ENCODE measurements around the gene NDUFS5.

DNA sequence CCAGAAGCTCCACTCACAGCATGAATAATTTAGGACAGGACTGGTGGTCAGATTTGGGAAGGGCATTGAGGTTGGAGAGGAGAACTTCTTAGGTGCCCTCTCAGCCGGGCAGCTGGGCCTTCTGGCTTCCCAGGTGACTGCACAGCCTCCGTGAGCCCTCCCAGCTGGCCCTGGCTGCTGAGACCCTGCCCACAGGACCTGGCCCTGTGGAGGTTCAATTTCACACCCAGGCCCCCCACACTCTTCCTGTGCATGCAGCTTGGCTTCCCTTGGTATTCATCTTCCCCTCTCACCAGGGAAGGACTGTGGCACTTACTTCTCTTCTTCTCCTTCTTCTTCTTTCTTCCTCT, 50.6 kb downstream of the NDUFS5 start:
- TF ChIP-seq, protein P1, sequence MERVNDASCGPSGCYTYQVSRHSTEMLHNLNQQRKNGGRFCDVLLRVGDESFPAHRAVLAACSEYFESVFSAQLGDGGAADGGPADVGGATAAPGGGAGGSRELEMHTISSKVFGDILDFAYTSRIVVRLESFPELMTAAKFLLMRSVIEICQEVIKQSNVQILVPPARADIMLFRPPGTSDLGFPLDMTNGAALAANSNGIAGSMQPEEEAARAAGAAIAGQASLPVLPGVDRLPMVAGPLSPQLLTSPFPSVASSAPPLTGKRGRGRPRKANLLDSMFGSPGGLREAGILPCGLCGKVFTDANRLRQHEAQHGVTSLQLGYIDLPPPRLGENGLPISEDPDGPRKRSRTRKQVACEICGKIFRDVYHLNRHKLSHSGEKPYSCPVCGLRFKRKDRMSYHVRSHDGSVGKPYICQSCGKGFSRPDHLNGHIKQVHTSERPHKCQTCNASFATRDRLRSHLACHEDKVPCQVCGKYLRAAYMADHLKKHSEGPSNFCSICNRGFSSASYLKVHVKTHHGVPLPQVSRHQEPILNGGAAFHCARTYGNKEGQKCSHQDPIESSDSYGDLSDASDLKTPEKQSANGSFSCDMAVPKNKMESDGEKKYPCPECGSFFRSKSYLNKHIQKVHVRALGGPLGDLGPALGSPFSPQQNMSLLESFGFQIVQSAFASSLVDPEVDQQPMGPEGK (tag by site-specific recombination; IDR thresholded peaks at IDR 0.05), result no peak
- no peak for TF ChIP-seq ZNF660 (tag by site-specific recombination; IDR thresholded peaks at IDR 0.05)
- TF ChIP-seq, protein P2, sequence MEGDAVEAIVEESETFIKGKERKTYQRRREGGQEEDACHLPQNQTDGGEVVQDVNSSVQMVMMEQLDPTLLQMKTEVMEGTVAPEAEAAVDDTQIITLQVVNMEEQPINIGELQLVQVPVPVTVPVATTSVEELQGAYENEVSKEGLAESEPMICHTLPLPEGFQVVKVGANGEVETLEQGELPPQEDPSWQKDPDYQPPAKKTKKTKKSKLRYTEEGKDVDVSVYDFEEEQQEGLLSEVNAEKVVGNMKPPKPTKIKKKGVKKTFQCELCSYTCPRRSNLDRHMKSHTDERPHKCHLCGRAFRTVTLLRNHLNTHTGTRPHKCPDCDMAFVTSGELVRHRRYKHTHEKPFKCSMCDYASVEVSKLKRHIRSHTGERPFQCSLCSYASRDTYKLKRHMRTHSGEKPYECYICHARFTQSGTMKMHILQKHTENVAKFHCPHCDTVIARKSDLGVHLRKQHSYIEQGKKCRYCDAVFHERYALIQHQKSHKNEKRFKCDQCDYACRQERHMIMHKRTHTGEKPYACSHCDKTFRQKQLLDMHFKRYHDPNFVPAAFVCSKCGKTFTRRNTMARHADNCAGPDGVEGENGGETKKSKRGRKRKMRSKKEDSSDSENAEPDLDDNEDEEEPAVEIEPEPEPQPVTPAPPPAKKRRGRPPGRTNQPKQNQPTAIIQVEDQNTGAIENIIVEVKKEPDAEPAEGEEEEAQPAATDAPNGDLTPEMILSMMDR (tag by site-specific recombination; IDR thresholded peaks at IDR 0.05), result no peak
